ENCODE results near the gene CAPNS2.
"Not testable (repeated sequence)": the region's sequence is repeated elsewhere in the genome, so short reads cannot be mapped to it uniquely, and the experiment has no call there.

CAPNS2 gene

DNA sequence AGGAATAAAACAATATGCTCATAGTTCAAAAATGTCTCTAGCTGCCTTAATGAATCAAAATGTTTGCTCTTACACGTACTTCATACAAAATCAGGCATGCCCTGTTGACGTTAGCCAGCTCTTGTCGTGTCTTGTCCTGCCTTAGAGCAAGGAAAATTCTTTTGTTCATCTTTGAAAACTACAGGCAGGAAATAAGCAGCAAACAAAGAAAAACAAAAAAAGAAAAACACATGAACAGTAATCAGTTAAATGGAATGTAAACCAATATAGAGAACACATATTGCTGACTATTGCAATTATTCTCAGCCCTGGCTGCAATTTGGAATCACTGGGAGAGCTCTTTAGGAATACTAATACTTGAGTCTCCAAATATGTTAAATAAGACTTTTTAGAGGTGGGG, 1.7 kb downstream of the CAPNS2 start:
- DNase-seq: peak; percentile 50

DNA sequence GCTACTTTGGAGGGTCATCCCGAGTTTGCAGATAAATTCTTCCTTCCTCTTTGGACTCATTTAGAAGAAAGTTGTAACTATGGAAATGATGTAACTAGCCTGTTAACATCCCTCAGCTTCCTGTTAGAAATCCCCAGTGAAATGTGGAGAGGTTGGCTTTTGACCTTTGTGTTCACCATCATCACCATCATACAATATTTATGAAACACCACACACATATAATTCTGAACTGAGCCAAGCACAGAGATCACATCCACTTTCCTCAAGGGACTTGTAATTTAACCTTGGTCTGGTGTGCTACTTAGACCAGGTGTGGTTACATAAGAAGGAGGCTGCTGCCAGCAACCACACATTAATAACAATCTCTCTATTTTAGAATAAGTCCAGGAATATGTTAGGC, 2.5 kb downstream of the CAPNS2 start:
- DNase-seq: no peak

DNA sequence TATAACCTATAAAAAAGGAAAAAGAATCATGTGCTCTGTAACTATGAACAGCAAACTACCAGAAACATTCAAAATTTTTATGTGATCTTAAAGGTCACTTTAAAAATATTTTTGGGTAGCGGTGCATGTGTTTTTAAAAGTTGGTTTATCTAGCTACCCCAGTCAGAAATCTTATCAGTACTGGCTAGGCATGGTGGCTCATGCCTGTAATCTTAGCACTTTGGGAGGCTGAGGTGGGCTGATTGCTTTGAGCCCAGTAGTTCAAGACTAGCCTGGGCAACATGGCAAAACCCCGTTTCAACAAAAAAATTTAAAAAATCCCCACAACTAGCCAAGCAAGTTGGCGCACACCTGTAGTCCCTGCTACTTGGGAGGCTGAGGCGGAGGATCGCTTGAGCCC, 3.7 kb downstream of the CAPNS2 start:
- no peak for DNase-seq

DNA sequence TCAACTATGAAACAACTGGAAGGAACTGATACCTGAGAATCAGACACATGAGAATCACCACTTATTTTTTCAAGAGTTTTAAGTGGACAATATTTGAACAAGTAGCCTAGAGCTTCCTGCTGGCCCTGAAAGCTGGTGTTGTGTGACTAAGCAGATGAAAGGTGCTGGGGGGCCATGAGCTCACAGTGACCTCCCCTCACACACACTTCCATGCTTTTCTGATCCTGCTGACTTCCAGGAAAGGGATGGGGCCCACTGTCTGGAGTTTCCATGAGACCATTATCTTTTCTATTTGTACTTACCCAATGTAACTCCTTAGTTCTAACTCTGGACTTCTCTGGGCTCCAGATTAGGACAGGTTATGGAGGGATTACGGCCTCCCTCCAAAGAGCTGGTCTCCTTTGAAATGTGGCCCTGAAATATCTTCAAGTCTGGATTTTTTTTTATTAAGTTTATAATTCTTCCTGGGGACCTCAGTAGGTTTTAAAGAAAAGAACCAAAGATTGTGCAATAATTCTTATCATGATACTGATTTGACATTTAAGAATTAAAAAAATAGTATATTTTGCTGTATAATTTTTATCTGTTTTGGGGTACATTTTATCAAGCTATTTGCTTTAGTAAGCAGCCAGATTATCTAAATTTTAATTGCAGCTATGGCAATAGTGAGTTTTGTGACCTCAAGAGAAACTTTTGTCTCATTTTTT, 4.9 kb downstream of the CAPNS2 start:
- DNase-seq: no peak

DNA sequence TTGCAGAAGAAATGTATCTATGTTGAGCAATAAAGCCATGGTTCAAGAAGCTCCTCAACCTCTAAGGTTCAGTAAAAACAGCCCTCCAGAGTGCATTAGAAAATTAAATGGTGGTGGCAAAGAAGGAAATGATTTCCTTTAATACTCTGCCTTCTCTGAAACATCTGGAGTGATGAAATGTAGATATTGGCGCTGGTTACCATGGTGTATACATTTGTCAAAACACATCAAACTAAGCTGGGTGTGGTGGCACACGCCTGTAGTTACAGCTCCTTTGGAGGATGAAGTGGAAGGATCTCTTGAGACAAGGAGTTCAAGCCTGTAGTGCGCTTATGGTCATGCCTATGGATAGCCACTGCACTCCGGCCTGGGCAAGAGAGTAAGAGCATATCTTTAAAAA, 6.0 kb downstream of the CAPNS2 start:
- no peak for DNase-seq

DNA sequence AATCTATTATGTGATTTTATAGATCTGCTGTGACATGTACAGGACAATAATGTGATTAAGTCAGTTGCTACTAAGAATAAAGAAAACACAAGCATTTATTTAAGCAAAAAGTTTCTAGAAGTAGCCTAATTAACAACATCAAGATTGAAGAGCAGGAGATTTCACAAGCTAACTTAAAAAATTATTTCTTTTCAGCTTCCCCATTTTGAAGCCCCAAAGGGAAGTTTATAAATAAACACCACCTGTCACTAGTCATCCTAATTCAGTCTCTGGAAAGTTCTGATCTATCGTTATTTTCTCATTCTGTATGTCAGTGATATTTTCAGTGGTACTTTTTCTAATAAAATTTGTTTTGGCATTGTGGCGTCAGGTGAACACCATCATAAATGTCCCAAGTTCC, 8.3 kb downstream of the CAPNS2 start:
- no peak for DNase-seq

DNA sequence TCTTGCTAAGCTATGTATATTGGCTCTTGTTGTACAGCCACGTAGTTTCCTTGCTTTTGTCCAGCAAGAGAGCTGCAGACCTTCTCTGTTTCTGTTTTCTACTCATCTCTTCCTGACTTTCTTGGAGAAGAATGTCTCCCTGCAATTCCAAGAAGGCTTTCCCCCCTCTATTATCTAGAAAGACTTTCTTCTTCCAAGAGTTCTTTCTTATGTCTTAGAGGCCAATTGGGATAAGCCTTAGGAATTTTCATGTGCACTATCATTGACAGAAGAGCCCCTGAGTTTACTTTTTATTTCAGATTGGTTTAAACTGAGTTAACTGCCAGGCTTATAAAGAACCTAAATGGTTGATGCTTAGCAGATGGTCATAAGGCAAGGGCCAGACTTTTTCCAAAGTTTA, 9.0 kb downstream of the CAPNS2 start:
- no peak for DNase-seq

DNA sequence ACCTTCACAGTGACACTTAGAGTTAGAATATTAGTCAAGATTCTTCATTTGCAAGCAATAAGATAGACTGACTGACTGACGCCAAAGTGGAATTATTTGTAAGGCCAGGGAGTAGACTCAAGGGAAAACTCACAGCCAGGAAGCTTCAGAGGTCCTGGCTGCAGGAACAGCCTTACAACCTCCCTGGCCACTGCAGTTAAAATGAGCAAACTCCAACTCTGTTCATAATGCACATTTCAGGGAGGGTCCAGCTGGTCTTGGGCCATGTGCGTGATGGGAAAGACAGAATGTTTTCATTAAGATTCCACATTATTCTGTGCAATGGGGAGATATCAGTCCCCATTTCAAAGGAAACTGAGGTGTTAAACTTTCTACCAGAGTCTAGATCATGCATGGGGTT, 9.9 kb downstream of the CAPNS2 start:
- DNase-seq: no peak

DNA sequence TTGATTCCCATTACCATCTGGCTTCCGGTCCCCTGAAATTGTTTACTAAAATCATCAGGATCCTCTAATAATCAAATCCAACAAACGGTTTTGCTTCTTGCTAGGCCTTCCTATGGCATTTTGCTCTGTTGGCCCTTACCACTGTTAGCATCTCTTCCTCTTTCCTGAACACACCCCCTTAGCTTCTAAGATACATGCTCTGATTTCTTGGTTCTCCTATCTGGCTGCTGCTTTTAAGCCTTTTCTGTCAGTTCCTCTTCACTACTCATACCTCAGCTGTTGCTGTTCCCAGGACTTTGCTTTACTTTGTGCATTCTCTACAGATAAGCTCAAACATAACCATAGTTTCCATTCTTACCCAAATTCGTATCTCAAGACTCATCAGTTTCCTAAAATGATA, 11.4 kb downstream of the CAPNS2 start:
- DNase-seq: no peak

DNA sequence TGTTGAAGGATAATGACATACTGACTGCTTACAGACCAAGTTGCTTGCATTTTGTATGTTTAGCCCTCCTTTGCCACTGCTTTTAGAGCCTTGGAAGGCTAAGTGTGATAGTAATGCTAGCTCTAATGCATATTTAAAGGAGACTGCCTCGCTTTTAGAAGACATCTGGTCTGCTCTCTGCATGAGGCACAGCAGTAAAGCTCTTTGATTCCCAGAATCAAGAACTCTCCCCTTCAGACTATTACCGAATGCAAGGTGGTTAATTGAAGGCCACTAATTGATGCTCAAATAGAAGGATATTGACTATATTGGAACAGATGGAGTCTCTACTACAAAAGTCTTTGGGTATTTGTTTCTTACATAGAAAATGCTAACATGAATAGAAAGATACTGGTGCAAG, 19.1 kb downstream of the CAPNS2 start:
- no peak for DNase-seq

DNA sequence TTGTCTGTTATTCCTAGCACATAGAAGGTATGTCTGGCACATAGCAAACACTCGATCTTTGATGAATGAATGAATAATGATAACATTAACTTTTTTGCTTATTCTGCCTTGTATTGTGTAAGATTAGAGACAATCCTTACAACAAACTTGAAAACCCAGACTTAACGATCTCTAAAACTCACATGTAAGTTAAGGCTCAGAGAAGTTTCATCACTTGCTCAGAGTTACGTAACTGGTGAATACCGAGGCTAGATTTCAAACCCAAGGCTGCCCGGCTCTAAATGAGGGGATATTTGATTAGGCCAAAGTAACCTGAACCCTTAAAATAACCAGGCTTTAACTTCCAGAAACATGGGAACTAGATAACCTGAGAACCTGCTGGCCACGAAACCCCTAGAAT, 22.3 kb downstream of the CAPNS2 start:
- no peak for DNase-seq

DNA sequence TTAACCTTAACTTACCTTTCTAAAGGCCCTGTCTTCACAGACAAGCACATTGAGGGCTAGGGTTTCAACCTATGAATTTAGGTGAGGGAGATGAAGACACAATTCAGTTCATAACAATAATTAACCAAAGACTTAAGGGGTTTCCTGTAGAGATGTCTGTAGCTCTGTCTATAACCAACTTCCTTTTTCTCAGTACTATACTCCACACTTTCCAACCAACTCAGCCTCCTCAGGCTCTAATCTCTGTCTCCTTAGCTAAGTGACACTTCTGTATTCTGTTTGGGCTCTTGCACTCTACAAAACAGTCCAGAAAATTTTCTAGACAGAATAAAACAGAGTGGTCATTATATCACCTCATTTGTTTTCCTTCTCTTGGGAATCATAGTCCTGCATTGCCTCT, 25.8 kb downstream of the CAPNS2 start:
- no peak for DNase-seq

DNA sequence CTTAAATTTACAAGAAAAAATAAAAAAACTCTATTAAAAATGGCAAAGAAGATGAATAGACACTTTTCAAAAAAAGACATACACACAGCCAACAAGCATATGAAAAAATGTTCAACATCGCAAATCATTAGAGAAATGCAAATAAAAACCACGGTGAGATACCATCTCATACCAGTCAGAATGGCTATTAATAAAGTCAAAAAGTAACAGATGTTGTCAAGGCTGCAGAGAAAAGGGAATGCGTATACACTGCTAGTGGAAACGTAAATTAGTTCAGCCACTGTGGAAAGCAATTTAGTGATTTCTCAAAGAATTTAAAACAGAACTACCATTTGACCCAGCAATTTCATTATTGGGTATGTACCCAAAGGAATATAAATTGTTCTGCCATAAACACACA, 31.4 kb downstream of the CAPNS2 start:
- no peak for DNase-seq

DNA sequence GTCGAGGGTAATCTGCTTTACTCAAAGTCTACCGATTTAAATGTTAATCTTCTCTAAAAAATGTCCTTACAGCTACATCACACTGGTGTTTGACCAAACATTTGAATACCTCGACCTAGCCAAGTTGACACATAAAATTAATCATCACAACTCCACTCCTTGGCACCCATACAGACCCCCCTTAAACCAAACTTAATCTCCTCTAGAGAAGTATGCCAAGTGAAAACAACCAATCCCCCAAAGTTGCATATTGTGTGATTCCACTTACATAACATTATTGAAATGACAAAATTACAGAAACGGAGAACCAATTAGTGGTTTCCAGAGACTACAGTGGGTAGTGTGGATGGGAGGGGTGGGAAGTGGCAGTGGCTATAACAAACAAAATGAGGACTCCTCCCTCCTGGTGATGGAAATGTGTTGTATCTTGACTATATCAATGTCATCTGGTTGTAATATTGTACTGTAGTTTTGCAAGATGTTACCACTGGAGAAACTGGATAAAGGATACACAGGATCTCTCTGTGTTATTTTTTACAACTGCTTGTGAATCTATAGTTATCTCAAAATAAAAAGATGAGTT, 39.4 kb downstream of the CAPNS2 start:
- DNase-seq: peak; percentile 8

DNA sequence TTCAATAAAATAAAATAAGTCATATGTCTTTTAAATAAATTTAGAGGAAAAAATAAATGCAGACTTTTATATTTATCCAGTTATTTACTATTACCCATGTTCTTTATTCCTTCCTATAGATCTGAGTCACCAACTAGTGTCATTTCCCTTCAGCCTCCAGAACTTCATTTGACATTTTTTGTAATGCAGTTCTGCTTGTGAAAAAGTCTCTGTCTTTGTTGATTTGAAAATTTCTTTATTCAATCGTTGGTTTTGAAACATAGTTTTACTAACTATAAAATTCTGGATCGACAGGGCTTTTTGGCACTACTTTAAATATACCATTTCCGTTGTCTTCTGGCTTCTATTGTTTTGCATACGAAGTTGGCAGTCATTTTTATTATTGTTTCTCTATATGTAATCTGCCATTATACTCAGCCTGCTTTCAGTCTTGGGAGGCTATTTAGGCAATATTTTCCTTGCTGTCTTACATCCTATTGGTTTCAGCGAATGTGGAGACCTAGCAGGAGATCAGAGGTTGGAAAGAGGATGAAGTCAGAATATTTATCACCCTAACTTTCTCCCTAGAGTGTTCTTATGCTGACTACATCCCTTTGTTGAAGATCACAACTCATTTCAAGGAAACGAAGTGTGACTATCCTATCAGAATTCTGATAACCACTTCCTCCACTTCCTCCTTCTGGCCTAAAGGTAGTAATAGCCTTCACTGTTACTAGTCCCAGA, 47.3 kb downstream of the CAPNS2 start:
- DNase-seq: no peak

DNA sequence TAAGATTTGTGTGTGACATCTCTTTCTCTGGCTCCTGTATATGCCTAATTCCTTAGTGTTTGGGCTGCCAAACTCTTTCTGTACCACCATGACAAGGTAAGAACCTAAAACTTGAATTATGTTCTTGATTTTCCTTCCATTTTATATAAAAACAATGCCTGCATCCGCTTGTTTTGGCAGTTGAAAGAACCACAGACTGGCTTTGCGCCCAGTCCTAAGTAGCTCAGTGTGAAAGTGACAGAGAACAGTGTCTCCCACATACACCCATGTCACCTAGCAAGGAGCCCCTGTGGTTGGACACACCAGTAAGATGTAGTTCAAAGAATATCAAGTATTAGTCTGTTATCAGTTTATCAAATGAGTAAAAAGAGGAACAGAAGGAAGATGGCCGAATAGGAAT, 48.6 kb downstream of the CAPNS2 start:
- DNase-seq: no peak

DNA sequence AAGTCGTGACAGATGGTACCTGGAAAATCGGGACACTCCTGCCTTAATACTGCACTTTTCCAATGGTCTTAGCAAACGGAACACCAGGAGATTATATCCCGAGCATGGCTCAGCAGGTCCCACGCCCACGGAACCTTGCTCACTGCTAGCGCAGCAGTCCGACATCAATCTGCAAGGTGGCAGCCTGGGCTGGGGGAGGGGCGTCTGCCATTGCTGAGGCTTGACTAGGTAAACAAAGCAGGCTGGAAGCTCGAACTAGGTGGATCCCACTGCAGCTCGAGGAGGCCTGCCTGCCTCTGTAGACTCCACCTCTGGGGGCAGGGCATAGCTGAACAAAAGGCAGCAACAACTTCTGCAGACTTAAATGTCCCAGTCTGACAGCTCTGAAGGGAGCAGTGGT, 49.2 kb downstream of the CAPNS2 start:
- DNase-seq: not testable (repeated sequence)

Data from fibroblast of skin of back (primary cell).